NT2/D1 (cell line): ENCODE measurements around the gene RPS28.
A peak's percentile ranks its signal among the peaks of the same experiment; 100 is the strongest.
"Not testable (repeated sequence)": the region's sequence is repeated elsewhere in the genome, so short reads cannot be mapped to it uniquely, and the experiment has no call there.

Experiments used
- DNase-seq: peaks from one replicate; pipeline ENCODE4 v3.0.0-alpha.2; 2011; ENCODE audit warnings: low read depth, low spot score
- H3K27me3 ChIP-seq: 2 replicates; pipeline ENCODE4 v1.6.0; 2011; ENCODE audit warnings: mild to moderate bottlenecking; ENCODE audit not compliant: insufficient read length, insufficient read depth
- H3K36me3 ChIP-seq: 2 replicates; pipeline ENCODE4 v1.6.1; 2011; ENCODE audit warnings: mild to moderate bottlenecking, low read length, mixed read lengths; ENCODE audit not compliant: insufficient read depth, insufficient read length
- H3K4me1 ChIP-seq: 2 replicates; pipeline ENCODE4 v1.5.1; 2011; ENCODE audit not compliant: insufficient read depth, insufficient read length
- H3K4me3 ChIP-seq: 2 replicates; pipeline ENCODE4 v1.5.1; 2011; ENCODE audit warnings: low read depth; ENCODE audit not compliant: insufficient read length
- H3K9ac ChIP-seq: 2 replicates; pipeline ENCODE4 v1.6.0; 2011; ENCODE audit warnings: low read depth; ENCODE audit not compliant: insufficient read length
- H3K9me3 ChIP-seq: 2 replicates; pipeline ENCODE4 v1.5.1; 2011; ENCODE audit warnings: mild to moderate bottlenecking, low read length; ENCODE audit not compliant: insufficient read depth
- SUZ12 ChIP-seq: IDR thresholded peaks from 2 replicates; pipeline ENCODE4 v1.6.1; 2011; ENCODE audit not compliant: insufficient read length, insufficient read depth; ENCODE audit errors: extremely low read depth
- YY1 ChIP-seq: IDR thresholded peaks from 2 replicates; pipeline ENCODE4 v1.6.1; 2011; ENCODE audit not compliant: insufficient read length, insufficient read depth
- ZNF274 ChIP-seq: IDR thresholded peaks from 2 replicates; pipeline ENCODE4 v1.6.1; 2011; ENCODE audit warnings: mild to moderate bottlenecking, low read depth, low read length

RPS28 gene

DNA sequence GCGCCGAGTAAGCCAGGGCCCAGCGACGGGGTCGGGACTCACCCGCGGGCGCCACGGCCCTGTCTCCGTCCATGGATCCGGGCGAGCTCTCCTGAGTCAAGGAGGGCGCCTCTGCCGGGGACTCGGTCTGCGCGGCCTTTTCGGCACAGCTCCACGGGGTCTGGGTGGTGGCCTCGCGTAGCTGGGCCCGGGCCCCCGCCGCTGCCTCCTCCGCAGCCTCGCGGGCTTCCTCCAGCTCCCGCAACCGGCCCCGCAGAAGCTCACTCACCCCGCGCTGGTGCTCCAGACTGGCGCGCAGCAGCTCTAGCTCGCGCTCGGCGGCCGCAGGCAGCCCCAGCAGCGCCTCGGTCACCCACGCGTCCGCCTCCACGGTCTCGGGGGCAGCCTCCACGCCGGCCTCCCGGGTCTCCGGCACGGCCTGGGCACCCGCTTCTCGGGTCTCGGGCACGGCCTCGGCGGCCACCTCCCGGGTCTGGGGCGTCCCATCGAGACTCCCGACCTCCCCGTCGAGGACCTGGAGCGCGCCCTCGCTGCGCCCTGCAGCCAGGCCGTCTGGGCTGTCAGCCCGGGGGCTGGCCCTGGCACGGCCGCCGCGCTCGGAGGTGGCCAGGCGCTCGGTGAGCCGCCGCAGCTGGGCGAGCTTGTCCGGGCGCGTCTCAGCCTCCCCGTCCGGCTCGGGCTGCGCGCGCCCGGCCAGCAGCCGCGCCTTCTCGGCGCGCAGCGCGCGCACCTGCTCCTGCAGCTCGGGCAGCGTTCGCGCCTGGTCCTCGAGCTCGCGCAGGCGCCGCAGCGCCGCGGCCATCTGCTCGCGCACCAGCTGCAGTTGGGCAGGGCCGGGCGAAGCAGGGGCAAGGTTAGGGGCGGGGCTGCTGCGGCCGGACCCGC is 13.4 kb downstream of the RPS28 start:
- no peak for DNase-seq
- Histone ChIP-seq H3K9ac (peak overlapping the region; percentile 80), H3K9me3 (no peaks in the 10 kb centered on the region), H3K27me3 (peaks cover 37% of the 10 kb centered on the region), H3K4me3 (peak overlapping the region; percentile 54), H3K36me3 (no peaks in the 10 kb centered on the region), H3K4me1 (peaks cover 14% of the 10 kb centered on the region)
- TF ChIP-seq ZNF274 (no peak), YY1 (no peak), SUZ12 (no peak)

DNA sequence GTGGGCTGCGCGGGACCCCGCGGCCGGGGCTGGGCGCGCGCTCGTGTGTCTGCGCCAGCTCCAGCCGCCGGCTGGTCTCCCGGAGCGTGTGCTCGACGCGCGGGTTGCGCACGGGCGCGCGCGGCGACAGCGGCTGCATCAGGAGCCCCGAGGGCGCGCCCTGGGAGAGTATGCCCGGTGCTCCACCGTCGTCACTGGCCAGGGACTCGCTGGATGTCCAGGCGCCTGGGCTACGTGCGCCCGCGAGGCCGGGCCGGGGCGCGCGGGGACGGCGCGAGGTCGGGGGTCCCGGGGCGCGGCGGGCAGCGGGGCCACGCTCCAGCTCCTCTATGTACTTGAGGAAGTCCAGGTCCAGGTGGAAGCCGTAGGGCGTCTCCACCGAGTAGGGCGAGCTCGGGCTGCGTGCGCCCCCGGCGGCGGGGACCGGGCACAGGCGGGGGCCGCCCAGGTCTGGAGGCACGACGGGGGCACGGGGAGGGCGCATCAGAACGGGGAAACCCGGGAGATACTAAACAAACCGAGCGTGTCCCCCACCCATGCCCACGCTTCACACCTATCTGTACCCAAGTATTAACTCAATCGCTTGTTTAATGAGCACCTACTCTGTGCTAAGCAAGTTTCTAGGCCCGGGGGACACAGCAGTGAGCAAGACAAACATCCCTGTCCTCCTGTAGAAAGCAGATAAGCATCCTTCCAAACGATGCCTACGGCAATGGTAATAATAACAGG is 14.2 kb downstream of the RPS28 start:
- H3K4me1 ChIP-seq, result peaks cover 14% of the 10 kb centered on the region
- peak overlapping the region; percentile 54 for H3K4me3 ChIP-seq
- peaks cover 37% of the 10 kb centered on the region for H3K27me3 ChIP-seq
- H3K9ac ChIP-seq, result peak overlapping the region; percentile 80
- no peaks in the 10 kb centered on the region for H3K9me3 ChIP-seq
- DNase-seq, result no peak
- TF ChIP-seq YY1 (no peak), ZNF274 (no peak), SUZ12 (no peak)
- H3K36me3 ChIP-seq, result no peaks in the 10 kb centered on the region

DNA sequence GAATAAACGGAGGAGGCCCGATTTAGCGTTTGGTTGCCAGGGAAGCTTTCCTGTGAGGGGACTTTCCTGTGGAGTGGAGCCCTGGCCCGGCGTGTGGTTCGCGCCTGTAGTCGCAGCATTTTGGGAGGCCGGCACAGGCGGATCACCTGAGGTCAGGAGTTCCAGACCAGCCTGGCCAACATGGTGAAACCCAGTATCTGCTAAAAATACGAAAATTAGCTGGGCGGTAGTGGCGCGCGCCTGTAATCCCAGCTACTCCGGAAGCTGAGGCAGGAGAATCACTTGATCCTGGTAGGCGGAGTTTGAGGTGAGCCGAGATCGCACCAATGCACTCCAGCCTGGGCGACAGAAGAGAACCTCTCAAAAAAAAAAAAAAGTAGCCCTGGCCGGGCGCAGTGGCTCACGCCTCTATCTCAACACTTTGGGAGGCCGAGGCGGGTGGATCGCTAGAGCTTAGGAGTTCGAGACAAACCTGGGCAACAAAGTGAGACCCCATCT is 14.8 kb downstream of the RPS28 start:
- H3K27me3 ChIP-seq, result peaks cover 37% of the 10 kb centered on the region
- no peak for DNase-seq
- TF ChIP-seq SUZ12 (no peak), ZNF274 (no peak), YY1 (no peak)
- no peaks in the 10 kb centered on the region for H3K36me3 ChIP-seq
- no peak overlapping the region for H3K9ac ChIP-seq
- peaks cover 18% of the 10 kb centered on the region for H3K4me1 ChIP-seq
- H3K4me3 ChIP-seq, result no peak overlapping the region
- no peaks in the 10 kb centered on the region for H3K9me3 ChIP-seq

- Histone ChIP-seq H3K9me3 (no peaks in the 10 kb centered on the region), H3K4me3 (no peak overlapping the region), H3K36me3 (no peaks in the 10 kb centered on the region), H3K4me1 (peaks cover 13% of the 10 kb centered on the region), H3K9ac (no peak overlapping the region), H3K27me3 (peaks cover 38% of the 10 kb centered on the region)
- TF ChIP-seq ZNF274, result no peak
- TF ChIP-seq SUZ12, result no peak
- no peak for TF ChIP-seq YY1
- no peak for DNase-seq
Measured at GRCh38 chr19:8336660-8337059, 15.4 kb downstream of the RPS28 start.

DNA sequence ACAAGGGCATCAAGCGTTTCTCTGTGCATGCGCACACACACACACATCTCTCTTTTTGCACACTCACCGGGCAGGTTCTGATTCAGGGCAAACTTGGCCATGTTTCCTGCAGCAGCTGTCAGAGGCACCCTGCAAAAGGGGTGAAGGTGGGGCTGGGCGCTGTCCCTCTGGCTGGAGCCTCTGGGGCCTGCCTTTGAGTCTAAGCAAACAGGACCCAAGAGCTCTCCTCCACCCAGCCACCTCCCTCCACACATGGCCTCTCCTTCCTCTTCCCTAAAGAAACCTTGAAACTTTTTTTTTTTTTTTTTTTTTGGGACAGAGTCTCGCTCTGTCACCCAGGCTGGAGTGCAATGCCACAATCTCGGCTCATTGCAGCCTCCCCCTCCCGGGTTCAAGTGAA is 16.4 kb downstream of the RPS28 start:
- Histone ChIP-seq H3K27me3 (peaks cover 48% of the 10 kb centered on the region), H3K4me3 (no peak overlapping the region), H3K9me3 (no peaks in the 10 kb centered on the region), H3K4me1 (peaks cover 18% of the 10 kb centered on the region), H3K9ac (peak overlapping the region; percentile 9), H3K36me3 (no peaks in the 10 kb centered on the region)
- no peak for DNase-seq
- TF ChIP-seq YY1 (no peak), SUZ12 (no peak), ZNF274 (no peak)

DNA sequence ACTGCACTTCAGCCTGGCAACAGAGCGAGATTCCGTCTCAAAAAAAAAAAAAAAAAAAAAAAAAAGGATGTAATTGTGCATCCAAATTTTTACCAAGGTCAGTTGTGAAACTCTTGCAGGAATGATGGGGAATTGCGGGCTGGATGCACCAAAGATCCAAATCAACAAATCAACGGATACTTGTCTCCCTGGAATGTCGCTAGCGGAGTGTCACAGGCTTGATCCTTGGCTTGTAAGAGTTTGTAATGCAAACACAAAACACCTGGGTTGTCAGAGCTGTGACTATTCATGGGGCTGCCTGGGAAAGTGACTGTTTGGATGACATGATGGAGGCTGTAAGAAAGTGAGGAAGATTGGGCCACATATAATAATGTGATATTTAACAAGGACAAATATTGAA is 17.5 kb downstream of the RPS28 start:
- Histone ChIP-seq H3K4me1 (peaks cover 20% of the 10 kb centered on the region), H3K36me3 (no peaks in the 10 kb centered on the region), H3K9ac (no peak overlapping the region), H3K9me3 (no peaks in the 10 kb centered on the region), H3K27me3 (peaks cover 46% of the 10 kb centered on the region), H3K4me3 (no peak overlapping the region)
- TF ChIP-seq YY1 (no peak), ZNF274 (no peak), SUZ12 (no peak)
- no peak for DNase-seq

- DNase-seq, result no peak
- Histone ChIP-seq H3K4me1 (peaks cover 14% of the 10 kb centered on the region), H3K4me3 (no peak overlapping the region), H3K9me3 (no peaks in the 10 kb centered on the region), H3K27me3 (peaks cover 31% of the 10 kb centered on the region), H3K9ac (no peak overlapping the region), H3K36me3 (no peaks in the 10 kb centered on the region)
- no peak for TF ChIP-seq YY1
- no peak for TF ChIP-seq ZNF274
- no peak for TF ChIP-seq SUZ12
Measured at GRCh38 chr19:8340341-8341096, 19.2 kb downstream of the RPS28 start.

- not testable (repeated sequence) for H3K9ac ChIP-seq, H3K36me3 ChIP-seq, DNase-seq, H3K4me3 ChIP-seq, H3K9me3 ChIP-seq
- Histone ChIP-seq H3K4me1 (peaks cover 14% of the 10 kb centered on the region), H3K27me3 (peaks cover 22% of the 10 kb centered on the region)
Measured at GRCh38 chr19:8341504-8341903, 20.2 kb downstream of the RPS28 start.
